Endothelial cell of umbilical vein (primary cell): ENCODE measurements around the gene RAB31.

Source experiments
- CTCF ChIP-seq, 2 donors: IDR thresholded peaks; 1 replicate in 1 of 2; 2 replicates in 1 of 2; pipeline ENCODE4 v1.5.1; 2011; ENCODE audit warnings: low read length in 2 of 2, mild to moderate bottlenecking in 2 of 2, moderate library complexity in 2 of 2, control low read depth in 1 of 2, inconsistent platforms in 1 of 2, low read depth in 1 of 2; ENCODE audit not compliant: insufficient read depth in 1 of 2; ENCODE audit errors: extremely low read depth in 1 of 2
- EZH2 ChIP-seq: IDR thresholded peaks from 2 replicates; pipeline ENCODE4 v1.6.1; 2012; ENCODE audit warnings: borderline replicate concordance, low read depth, mild to moderate bottlenecking, moderate library complexity, low read length, inconsistent platforms; ENCODE audit not compliant: severe bottlenecking
- FOS ChIP-seq: IDR thresholded peaks from 2 replicates; pipeline ENCODE4 v1.6.1; 2011; ENCODE audit warnings: mild to moderate bottlenecking, low read length, moderate library complexity, borderline replicate concordance; ENCODE audit not compliant: insufficient read depth
- GATA2 ChIP-seq: IDR thresholded peaks from 2 replicates; pipeline ENCODE4 v1.7.0; 2011; ENCODE audit warnings: low read depth, mild to moderate bottlenecking, moderate library complexity, mixed read lengths, low read length; ENCODE audit not compliant: insufficient read length, insufficient read depth
- JUN ChIP-seq: IDR thresholded peaks from 2 replicates; pipeline ENCODE4 v1.6.1; 2011; ENCODE audit warnings: borderline replicate concordance, low read depth; ENCODE audit not compliant: insufficient read length, insufficient read depth
- MAX ChIP-seq: IDR thresholded peaks from 2 replicates; pipeline ENCODE4 v1.6.1; 2011; ENCODE audit not compliant: insufficient read depth, insufficient read length
- MYC ChIP-seq: IDR thresholded peaks from one replicate; pipeline ENCODE4 v1.6.1; 2011; ENCODE audit warnings: mild to moderate bottlenecking, low read depth, low read length
- POLR2A ChIP-seq: IDR thresholded peaks from 2 replicates; pipeline ENCODE4 v1.6.1; 2012; ENCODE audit warnings: low read depth, mild to moderate bottlenecking, control low read depth, low read length
- POLR2AphosphoS5 ChIP-seq: IDR thresholded peaks from 2 replicates; pipeline ENCODE4 v1.6.1; 2012; ENCODE audit warnings: low read depth, mild to moderate bottlenecking, control low read depth, low read length, moderate library complexity; ENCODE audit not compliant: insufficient read depth

- TF ChIP-seq CTCF (IDR thresholded peaks at IDR 0.05; ENCODE audit: extremely low read depth in 1 of 2, insufficient read depth in 1 of 2, low read depth in 1 of 2, low read length in 2 of 2) = no peak
- TF ChIP-seq EZH2 = no peak
- TF ChIP-seq POLR2A = no peak
- TF ChIP-seq MYC = no peak
- TF ChIP-seq POLR2AphosphoS5 = no peak
- TF ChIP-seq GATA2 = no peak
- no peak for TF ChIP-seq JUN
- TF ChIP-seq MAX = no peak
- TF ChIP-seq FOS = no peak
Observed at GRCh38 chr18:9697121-9697520, 11.0 kb upstream of the RAB31 start.
